ENCODE measurements around the gene MPHOSPH10.
"Not testable (repeated sequence)": the region's sequence is repeated elsewhere in the genome, so short reads cannot be mapped to it uniquely, and the experiment has no call there.

MPHOSPH10 gene

DNA sequence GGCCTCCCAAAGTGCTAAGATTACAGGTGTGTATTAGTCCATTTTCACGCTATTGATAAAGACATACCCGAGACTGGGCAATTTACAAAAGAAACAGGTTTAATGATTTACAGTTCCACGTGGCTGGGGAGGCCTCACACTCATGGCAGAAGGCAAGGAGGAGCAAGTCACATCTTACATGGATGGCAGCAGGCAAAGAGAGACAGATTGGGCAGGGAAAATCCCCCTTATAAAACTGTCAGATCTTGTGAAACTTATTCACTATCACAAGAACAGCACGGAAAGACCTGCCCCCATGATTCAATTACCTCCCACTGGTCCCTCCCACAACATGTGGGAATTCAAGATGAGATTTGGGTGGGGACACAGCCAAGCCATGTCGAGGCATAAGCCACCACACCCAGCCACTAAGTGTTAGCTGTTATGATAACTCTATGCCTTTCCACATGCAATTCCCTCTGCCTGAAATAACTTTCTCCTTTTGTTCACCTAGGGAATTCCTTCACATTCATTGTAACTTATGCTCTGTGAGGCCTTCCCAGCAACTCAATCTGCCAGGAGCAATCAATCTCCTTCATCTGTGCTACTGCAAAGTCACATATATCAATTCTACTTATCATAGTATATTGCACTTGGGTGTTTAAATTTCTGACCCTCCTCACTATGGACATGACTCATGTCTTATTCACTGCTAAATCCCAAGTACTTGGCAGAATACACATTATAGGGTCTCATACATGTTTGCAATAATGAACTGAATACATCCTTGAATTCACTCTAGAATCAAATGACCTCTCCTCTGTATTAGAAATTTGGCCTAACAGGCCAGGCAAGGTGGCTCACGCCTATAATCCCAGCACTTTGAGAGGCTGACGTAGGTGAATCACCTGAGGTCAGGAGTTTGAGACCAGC lies 7.8 kb upstream of the MPHOSPH10 start:
- no peak for DNase-seq (ENCODE audit: low read depth in 2 of 2)

- DNase-seq (ENCODE audit: low read depth in 2 of 2) = no peak
Observed at GRCh38 chr2:71125506-71126294, 4.7 kb upstream of the MPHOSPH10 start.

DNA sequence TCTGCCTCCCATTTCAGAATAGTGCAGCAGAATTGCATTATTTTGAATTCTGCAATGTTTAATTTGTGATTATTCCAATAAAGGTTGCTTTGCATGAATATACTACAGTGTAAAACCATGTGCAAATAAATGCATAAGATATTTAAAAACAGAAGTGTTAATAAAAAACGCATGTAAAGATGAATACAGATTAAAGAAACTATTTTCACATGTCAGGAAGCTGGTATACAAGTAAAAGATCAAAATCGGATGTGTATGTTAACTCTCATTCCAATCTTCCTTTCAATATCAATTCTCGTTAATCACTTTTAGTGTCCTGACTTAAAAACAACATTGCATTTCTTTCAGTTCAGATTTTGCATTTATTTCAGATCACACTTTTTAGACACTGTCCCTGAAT lies 3.5 kb upstream of the MPHOSPH10 start:
- DNase-seq (ENCODE audit: low read depth in 2 of 2) = no peak

DNA sequence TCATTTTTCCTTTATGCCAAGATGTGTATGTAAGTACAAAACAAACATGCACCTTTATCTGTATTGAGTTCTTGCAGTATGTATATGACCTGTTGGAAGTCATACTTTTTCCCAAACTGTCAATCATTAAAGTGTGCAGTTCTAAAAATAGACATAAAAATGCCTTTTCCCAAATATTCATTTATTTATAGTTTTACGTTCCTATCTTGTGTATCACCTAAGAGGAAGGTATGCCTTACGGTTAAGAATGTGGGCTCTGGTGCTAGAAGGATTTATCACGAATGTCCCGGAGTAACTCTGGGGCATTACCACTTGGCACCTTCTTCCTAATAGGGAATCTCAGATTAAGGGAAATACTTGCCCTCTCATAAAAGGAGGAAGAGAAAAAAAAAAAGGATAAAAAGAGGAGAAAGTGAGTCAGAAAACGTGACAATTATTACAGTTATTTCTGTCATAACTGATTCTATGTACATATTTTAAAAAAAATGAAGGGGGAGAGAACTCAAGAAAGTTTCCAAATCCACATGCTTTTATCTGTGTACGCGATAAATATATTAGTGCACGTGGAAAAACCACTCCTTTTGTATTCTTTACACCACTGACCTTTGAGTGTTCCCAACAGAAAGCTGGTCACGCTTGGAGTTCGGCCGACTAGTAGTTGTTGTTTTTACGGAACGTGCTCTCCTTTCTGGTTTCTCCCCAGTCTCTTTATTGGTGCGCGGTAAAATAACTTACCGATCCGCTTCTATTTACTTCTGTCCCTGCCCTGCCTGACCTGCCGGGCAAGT lies 1.1 kb upstream of the MPHOSPH10 start:
- DNase-seq (ENCODE audit: low read depth in 2 of 2) = no peak

- no peak for DNase-seq (ENCODE audit: low read depth in 2 of 2)
Observed at GRCh38 chr2:71129902-71130151, 607 bp upstream of the MPHOSPH10 start.

GRCh38 chr2:71130905-71131244 lies 441 bp downstream of the MPHOSPH10 start:
- no peak for DNase-seq (ENCODE audit: low read depth in 2 of 2)

DNA sequence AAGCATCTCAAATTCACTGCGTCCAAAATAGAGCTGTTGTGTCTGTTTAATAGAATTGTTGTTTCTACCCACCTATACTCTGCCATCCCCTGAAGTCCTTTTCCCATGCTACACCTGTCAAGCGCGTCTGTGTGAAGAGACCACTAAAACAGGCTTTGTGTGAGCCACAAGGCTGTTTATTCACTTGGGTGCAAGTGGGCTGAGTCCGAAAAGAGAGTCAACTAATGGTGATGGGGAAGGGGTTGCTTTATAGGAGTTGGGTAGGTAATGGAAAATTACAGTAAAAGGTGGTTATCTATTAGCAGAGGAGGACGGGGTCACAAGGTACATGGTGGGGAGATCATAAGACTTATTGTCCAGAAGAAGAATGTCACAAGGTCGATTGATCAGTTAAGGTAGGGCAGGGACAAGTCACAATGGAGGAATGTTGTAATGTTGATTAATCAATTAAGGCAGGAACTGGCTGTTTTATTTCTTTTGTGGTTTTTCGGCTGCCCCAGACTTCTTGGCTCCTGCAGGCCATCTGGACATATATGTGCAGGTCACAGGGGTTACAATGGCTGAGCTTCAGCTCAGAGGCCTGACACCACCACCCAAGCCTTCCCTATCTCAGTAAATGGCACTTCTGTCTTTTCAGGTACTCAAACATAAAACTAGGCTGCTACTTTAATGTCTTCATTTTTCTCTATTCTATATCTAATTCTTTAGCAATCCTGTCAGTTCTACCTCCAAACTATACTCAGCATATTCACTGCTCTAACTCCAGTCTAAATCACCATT lies 1.1 kb downstream of the MPHOSPH10 start:
- DNase-seq (ENCODE audit: low read depth in 2 of 2) = not testable (repeated sequence)

DNA sequence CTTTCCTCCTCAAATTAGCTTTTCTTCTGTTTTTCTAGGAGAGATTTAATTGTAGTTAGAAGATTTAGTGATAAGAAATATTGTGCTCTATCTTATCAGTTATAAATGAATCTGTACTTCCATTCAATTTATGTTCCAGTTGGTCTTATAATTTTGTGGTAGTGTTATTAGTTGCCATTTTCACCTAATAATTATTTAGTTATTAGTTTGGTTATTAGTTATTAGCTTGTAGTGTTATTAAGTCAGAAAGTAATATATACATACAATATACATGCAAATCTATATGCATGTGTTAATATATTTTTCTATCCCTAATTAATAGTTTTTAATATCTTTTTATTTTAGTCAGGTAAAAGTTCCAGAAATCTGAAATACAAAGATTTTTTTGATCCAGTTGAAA lies 3.2 kb downstream of the MPHOSPH10 start:
- DNase-seq (ENCODE audit: low read depth in 2 of 2) = no peak

- DNase-seq (ENCODE audit: low read depth in 2 of 2) = no peak
Observed at GRCh38 chr2:71136174-71136573, 5.7 kb downstream of the MPHOSPH10 start.

- DNase-seq (ENCODE audit: low read depth in 2 of 2) = no peak
Observed at GRCh38 chr2:71143782-71144181, 13.3 kb downstream of the MPHOSPH10 start.

DNA sequence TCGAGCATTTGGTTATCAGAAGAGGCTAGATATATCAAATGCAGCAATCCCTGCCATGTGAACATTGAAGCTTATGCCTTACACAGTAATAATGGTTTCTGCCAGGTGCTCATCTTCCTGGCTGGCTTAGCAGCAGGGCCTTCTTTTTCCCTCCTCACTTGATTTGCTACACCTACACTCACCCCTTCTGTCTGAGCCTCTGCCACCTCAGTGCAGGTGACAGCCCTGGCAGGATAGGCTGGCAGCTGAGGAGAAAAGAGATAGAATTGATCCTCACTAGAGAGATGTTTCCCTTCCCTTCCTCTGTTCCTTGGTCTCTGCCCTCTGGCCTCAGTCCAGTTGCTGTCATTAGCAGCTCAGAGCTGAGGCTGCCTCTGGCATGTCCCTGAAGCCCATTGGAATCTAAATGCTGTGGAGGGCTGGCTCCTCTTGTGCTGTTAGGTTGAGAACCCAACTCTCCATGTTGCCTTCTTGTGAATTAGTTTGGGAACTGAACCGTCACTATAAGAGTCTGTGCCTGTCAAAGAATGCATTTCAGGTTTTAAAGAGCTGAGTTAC lies 18.2 kb downstream of the MPHOSPH10 start:
- no peak for DNase-seq (ENCODE audit: low read depth in 2 of 2)

GRCh38 chr2:71150082-71150816 lies 19.8 kb downstream of the MPHOSPH10 start:
- no peak for DNase-seq (ENCODE audit: low read depth in 2 of 2)

DNA sequence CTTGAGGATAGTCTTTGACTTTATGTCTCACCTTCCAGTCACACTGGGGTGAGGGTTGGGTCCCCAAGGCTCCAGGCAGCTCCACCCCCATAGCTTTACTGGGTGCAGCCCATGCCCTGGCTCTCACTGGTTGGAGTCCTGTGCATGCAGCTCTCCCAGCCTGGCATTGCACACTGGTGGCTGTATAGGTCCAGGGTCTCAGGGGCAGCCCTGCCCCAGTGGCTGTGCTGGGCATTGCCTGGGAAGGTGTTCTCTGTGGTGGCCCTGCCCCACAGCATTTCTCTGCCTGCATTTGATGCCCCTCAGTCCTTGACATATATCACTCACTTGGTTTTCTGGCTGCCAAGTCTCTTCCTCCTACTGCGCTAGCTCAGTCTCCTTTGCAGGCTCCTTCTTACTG lies 21.2 kb downstream of the MPHOSPH10 start:
- no peak for DNase-seq (ENCODE audit: low read depth in 2 of 2)

GRCh38 chr2:71153585-71154224 lies 23.3 kb downstream of the MPHOSPH10 start:
- no peak for DNase-seq (ENCODE audit: low read depth in 2 of 2)

DNA sequence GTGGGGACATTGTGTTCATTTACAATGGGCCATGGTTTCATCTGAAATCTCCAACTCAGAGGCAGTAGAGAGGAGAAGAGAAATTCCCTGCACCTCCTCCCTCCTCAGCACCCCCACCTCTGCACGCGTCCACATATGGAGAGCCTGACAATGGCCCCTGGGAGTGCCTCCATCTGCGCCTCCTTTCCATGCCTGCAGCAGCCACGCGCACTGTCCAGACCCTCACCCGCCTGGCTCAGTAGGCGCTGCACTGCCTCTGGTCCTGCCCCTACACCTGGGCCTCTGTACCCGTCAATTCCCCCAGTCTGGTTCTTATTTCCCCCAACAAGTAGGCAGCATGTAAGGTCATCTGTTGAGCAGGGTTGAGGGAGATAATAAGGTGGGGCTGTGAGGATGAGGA lies 23.8 kb downstream of the MPHOSPH10 start:
- DNase-seq (ENCODE audit: low read depth in 2 of 2) = no peak

DNA sequence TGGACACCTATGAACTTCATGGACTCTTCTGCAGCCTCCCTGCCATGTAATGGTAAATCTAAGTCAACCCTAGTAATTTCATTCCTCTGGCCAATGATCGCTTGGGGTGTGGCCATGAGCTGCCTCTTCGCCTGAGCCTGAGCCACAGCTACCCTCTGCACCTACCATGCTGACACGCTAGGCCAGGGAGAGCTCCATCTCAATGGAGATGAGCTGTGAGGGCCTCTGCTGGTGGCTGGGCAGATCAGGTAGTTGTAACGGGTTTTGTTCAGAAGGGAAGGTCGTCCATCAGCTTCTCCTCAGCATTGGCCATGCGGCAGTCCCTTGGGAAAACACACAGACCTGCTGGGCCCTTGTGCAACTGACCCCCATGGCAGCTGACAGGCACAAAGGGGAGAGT lies 24.4 kb downstream of the MPHOSPH10 start:
- DNase-seq (ENCODE audit: low read depth in 2 of 2) = peak in 1 of 2 donors; percentile 16

DNA sequence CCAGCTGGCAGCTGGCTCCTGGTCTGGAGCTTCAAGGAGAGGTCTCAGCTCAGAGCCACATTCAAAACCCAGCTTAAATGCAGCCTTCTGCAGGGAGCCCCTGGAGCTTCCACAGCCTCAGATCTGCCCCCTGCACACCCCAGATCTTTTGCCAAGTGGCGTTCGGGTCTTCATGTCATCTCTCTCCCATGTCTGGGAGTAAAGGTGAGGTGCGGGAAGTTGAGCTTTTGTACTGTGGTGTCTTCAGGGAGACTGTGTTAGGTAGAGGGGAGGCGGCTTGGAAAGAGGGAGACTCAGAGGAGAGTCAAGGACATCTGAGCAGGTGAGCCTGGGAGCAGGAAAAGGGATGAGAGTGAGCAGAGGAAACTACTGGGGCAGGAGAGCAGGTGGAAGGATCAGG lies 25.4 kb downstream of the MPHOSPH10 start:
- DNase-seq (ENCODE audit: low read depth in 2 of 2) = no peak

GRCh38 chr2:71156573-71156972 lies 26.1 kb downstream of the MPHOSPH10 start:
- DNase-seq (ENCODE audit: low read depth in 2 of 2) = no peak

GRCh38 chr2:71157124-71157793 lies 26.8 kb downstream of the MPHOSPH10 start:
- peak; percentile 47 to 63 for DNase-seq (ENCODE audit: low read depth in 2 of 2)

GRCh38 chr2:71166812-71167211 lies 36.4 kb downstream of the MPHOSPH10 start:
- DNase-seq (ENCODE audit: low read depth in 2 of 2) = no peak
